ENCODE results near the gene ZAP70.
"Not testable (repeated sequence)": the region's sequence is repeated elsewhere in the genome, so short reads cannot be mapped to it uniquely, and the experiment has no call there.

Gene ZAP70

DNA sequence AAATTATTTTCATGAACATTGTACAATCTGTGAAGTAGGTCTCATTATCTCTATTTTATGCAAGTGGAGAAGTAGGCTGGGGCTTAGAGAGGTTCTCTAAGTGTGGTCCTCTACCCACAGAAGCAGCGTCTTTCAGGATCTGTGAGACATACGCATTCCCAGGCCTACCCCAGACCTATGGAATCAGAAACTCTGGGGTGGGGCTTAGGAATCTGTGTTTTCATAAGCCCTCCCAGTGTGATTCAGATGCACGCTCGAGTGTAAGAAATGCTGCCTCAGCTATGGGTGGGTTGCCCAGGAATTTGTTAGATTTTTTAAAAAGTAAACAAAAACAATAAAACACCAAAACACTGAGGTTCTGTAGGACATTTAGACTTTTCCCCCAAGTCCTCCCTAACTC lies 14.8 kb upstream of the ZAP70 start:
- DNase-seq (ENCODE audit: low read depth): no peak

- no peak for DNase-seq (ENCODE audit: low read depth)
Measured at GRCh38 chr2:97699765-97700444, 13.5 kb upstream of the ZAP70 start.

GRCh38 chr2:97701186-97701585 lies 12.2 kb upstream of the ZAP70 start:
- no peak for DNase-seq (ENCODE audit: low read depth)

DNA sequence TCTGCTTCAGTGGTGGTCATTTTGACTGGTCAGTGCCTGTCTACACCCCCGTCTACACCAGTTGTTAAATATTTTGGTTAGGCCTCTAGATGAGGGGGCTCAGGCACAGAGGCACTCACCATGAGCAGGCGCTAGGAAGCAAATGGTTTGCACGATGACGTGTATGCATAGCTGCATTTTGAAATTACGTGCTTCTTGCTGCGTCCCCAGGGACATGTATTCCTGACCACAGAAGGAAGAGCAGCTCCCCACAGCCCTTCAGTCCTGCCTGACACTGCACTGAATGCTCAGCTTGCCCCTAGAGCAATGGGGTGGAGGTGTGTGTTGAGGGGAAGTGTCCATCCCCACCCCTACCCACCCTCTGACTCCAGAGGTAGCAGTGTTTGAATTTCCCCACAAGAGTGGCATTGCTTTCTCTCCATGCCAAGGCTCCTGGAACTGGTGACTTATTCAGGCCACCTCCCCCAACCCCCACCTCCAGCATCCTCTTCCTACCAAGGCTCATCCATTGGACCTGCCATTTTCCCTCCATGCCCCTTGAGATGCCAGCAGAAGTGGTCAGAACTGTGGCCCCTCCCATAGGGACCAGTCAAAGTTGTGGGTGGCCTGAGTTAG lies 11.4 kb upstream of the ZAP70 start:
- DNase-seq (ENCODE audit: low read depth): no peak

DNA sequence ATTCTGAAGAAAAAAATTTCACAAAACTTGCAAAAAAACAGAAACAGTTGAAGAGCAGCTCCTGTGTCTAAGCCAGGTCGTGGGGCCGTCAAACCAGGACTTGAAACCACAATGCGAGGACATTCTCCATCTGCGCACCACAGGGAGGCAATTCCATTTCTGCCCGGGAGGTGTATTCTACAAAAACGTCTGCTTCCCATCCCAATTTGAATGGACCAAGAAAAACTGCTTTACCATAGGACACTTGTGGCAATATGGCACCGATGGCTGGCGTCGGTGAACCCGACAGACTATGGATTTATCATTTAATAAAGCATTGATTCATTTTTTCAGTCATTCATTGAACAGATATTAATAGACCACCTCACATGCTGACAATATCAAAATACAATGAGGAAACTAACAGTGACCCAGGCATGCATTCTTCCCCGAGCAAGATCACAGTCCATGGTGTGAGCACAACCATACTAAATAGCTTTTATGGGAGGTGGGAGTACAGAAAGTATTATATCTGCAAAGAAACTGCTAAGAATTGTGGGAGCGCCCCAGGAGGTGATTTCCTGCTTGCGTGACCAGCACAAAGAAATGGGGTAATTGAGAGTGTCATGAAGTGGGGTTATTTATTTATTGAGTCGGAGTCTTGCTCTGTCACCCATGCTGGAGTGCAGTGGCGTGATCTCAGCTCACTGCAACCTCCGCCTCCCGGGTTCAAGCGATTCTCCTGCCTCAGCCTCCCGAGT lies 10.5 kb upstream of the ZAP70 start:
- DNase-seq (ENCODE audit: low read depth): no peak

- no peak for DNase-seq (ENCODE audit: low read depth)
Measured at GRCh38 chr2:97703741-97704140, 9.6 kb upstream of the ZAP70 start.

- DNase-seq (ENCODE audit: low read depth): no peak
Measured at GRCh38 chr2:97704989-97705388, 8.4 kb upstream of the ZAP70 start.

DNA sequence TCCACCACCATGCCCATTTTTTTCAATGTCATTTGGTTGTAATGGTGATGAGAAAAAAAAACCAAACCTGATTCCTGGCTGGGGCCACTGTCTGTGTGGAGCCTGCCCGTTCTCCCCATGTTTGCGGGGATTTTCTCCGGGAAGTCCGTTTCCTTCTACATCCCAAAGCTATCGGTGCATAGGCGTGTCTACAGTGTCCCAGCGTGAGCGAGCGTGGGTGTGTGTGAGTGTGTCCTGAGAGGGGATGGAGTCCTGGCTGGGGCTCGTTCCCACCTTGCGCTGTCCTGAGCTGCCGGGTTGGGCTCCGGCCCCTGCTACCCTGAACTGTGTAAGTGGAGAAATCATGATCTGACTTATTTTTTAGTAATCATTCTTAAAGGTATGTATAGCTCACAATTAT lies 7.3 kb upstream of the ZAP70 start:
- no peak for DNase-seq (ENCODE audit: low read depth)

GRCh38 chr2:97706708-97707345 lies 6.5 kb upstream of the ZAP70 start:
- no peak for DNase-seq (ENCODE audit: low read depth)

DNA sequence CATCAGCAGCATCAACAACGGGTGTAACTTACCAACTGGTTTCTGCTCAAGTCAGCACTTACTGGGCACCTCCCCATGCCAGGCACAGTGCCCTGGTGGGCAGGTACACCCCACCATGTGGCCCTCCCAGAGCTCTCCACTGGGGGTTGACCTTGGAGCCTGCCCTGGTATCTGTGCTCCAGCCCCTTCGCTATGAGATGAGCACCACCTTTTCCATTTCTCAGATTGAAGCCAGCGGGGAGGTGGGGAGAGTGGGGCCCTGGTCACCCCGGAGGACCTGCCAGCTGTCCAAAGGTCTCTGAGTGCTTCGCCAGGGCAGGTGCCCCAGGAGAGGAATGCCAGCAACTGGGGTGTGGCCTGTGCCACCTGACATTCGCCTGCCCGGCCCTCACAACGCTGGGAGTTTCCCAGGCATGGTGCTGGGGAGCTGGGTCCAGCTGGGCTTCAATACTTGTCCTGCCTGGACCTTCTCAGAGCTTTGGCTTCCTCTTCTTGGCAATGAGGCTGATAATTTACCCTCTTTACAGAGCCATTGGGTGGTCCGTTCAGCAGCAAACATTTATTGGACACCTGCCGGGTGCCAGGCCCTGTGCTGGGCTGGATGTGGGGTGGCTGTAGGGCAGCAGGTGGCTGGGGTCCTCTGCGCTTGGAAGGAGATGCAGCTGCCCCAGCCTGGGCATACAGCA lies 5.9 kb upstream of the ZAP70 start:
- DNase-seq (ENCODE audit: low read depth): no peak

DNA sequence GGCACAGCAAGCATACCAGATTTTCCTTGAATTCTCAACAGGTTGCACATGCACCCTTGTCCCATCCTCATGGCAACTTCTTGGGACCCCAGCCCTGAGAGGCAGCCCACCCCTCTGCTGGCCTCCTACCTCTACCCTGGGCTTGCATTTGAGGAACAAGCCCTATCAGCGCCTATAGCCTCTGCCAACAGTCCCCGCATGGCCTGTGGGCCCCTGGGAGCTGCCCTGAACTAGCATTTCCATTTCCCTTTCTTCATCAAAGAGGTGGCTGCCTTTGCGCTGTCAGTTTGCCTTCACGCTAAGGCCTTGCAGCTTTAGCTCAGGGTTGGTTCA lies 5.4 kb upstream of the ZAP70 start:
- DNase-seq (ENCODE audit: low read depth): no peak

- DNase-seq (ENCODE audit: low read depth): no peak
Measured at GRCh38 chr2:97708608-97709007, 4.8 kb upstream of the ZAP70 start.

DNA sequence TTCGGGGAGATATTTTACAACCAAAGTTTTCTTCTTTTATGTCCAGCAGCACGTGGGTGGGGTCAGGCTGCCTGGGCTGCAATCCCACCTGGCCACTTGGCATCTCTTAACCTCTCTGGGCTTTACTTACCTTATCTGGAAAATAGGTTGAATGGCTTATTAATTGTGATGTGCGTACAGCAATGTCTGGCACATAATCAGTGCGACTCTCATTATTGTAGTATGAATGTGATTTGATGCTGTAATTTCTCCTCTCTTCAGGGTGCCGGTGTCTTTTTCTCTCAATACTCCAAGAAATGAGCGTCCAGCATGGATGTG lies 2.0 kb upstream of the ZAP70 start:
- no peak for DNase-seq (ENCODE audit: low read depth)

DNA sequence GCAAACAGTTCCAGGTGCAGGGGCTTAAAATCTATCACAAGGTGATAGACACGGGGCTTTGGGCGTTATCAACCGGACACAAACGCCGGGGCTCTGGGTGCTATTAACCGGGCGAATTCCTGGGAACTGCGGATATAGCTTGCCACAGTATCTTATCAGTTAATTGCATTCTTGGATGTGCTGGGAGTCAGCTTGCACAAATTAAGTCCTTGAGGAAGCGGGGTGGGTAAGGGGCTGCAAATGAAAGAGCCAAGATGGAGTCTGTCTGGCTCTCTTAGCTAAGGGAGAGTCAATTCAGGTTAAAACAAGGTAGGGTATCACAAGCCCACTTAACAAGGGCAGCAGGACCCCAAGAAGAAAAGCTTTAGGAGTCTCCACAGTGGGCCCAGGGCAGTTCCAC lies 1.2 kb upstream of the ZAP70 start:
- not testable (repeated sequence) for DNase-seq (ENCODE audit: low read depth)

DNA sequence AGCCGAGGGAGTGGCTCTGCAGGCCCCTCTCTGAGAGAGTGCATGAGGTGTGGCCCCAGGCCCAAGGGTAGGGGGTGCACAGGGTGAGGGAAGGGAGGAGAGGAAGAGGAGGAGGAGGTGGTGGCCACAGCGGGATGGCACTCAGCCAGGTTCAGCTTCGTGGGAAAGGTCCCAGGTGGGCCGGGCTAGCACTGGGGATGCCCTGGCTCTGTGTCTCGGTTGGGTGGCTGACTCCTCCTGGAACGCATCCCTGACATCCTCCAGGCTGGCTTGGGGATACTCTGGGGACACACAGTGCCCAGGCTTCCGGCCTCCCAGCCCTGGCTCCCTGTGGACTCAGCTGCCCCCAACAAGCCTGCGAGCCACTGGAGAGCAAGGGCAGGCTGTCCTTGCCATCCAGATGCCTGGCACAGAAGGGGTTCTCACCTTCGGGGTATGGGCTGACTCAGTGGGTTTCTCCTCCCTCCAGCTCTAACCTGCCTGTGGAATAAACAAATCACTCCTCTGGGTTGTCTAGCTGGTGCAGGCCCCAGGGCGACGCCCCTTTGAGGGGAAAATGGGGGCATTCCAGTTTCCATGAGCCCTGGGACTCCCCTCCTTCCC lies 582 bp upstream of the ZAP70 start:
- no peak for DNase-seq (ENCODE audit: low read depth)

- DNase-seq (ENCODE audit: low read depth): no peak
Measured at GRCh38 chr2:97714084-97714949, 941 bp downstream of the ZAP70 start.

DNA sequence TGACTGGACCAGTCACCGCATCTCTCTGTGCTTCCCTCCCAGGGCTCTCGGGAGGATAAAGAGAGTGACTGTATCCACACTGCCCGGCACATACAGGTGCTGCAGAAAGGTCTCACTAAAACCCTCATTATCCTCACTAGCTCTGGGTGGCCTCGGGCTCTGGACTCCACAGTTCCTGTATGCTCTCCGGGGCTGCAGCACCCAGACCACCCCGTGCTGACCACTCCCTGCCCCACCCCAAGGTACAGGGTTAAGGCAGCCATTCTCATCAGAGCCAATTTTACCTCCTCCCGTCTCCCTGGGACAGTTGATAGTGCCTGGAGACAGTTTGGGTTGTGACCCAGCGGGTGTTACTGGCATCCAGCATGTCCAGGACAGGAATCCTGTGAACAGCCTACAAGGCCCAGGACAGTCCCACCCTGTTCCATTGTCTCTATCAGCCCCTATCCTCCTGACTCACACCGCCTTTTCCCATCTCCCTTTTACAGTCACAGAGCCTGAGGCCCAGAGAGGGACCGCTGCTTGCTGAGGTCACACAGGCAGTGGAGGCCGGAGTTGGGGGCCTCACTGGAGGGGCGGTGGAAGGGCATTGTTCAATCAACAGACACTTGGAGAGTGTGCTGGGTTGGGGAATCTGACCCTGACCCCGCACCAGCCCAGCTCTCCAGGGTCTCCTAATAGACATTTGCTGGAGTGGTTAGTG lies 1.7 kb downstream of the ZAP70 start:
- no peak for DNase-seq (ENCODE audit: low read depth)

DNA sequence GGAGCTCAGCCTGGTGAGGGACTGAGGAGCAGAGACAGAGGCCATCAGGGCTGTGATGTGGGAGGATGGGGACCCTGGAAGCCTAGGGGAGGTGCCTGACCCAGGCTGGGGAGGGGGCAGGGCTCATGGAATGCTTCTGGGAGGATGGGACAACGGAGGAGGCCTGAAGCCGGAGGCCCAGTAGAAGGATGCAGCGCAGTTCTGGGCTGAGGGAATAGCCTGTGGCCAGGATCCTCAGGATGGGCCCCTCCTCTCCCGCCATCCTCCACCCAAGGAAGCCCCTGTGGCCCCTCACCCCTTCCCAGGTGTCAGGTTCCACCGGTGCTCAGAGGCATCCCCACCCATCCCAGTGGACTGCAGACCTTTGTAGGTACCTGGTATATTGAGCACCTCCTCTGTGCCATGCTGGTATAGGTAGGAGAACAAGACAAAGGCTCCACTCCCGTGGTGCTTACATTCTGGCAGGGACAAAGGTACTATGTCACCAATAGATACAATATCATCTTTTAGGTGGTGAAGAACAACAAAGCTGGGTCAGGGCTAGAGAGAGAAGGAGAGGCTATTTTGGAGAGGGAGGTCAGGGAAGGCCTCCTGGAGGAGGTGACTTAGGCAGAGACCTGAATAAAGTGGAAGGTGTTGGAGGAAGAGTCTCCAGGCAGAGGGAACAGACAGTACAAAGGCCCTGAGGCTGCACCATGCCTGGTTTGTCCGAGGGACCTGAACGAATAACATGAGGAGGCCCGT lies 2.7 kb downstream of the ZAP70 start:
- no peak for DNase-seq (ENCODE audit: low read depth)

DNA sequence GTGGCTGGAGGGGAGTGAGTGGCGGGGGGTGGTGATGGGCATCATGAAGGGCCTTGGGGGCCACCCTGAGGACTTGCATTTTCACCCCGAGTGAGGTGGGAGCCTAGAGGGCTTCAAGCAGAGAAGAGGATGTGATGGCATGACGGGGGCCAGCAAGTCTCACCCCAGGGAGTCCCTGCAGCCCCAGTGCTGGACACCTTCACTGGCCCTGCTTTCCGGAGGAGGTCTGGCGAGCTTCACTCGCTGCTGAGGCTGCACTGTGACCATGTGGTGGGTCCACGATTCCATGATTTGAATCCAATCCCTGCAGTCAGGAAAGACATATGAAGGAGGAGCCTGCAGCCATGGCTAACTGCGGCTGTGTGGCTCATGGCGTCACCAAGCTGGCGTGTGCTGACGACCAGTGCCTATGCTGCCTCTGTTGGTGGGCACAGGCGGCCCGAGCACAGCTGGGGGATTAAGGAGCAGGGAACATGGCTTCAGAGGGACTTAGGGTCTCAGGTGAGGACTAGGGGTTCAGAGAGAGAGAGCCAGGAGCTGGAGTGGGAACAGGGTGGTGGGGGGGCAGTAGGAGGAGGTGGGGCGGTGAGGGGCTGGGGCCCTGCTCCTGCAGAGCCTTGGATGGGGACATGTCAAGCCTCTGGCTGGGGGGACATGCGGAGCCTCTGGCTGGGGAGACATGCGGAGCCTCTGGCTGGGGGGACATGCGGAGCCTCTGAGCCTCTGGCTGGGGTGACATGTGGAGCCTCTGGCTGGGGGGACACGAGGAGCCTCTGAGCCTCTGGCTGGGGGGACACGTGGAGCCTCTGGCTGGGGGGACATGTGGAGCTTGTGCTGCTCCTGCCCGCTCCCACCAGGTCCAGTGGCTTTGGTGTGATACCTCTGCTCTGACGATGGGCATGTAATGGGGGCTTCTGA lies 3.6 kb downstream of the ZAP70 start:
- DNase-seq (ENCODE audit: low read depth): no peak
